Putamen (tissue), 1 donor: ENCODE data around the gene CUL4B.
"Not testable (repeated sequence)": the region's sequence is repeated elsewhere in the genome, so short reads cannot be mapped to it uniquely, and the experiment has no call there.

ENCODE experiments used
- DNase-seq: peaks from one replicate; pipeline ENCODE4 v3.0.0-alpha.2; 2016; ENCODE audit warnings: low spot score

CUL4B gene

DNA sequence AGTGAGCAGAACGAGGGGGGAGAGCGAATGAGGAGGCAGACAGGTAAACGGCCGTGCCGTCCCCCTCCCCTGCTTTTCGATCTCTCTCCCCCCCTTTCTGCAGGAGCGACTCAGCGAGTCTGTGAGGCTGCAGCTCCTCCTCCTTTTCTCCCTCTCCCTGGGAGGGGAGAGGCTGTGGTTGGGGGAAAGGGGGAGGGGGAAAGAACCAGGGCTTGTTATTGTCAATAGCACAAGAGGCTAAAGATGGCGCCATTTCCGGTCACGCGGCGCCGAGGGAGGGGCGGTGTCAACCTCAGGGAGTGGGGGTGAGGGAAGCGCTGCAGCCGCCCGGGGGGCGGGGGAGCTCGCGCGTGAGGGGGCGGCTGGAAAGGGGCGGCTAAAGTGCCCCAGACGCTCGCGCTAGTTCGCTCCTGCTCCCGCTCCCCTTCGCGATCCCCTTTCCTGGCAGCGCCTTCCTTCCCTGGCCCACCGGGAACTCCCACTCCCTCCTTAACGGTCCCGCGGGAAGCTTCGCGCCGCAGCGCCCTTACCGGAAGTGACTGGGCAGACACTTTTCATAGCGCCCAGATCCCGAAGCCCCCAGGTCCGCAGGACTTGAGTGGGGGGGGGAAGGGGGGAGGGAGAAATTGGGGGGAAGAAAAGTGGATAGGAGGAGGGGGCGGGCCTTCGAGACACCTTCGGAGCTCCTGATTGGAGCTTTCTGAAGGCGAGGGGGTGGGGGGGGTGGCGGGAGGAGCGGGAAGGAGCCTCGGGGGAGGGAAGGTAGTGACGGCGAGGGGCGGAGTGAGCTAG is at the start of gene CUL4B:
TSS of gene CUL4B (minus strand) at position 121 of the 792 bp plus-strand sequence. CDS start 324 bp downstream, outside the sequence.
- peak; percentile 95 for DNase-seq

DNA sequence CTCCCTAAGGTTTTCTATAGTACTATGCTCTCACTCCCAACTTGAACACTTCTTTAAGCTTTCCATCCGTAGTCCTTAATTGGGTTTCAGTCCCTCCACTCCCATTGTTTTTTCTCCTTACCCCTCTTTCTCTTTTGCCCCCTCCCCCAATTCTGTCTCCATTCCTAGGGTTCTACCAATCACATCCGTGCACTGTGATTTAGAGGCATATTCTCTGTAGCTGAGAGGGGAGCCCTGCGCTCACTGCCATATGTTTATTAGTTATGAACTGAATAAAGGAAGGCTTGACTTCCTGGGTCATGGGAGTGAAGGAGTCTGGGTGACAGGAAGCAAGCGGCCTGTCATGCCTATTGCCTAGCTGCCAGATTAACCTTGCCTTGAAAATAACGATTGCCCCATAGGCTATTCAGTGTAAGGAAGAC is 43.6 kb upstream of the CUL4B start:
- DNase-seq, result peak; percentile 32

DNA sequence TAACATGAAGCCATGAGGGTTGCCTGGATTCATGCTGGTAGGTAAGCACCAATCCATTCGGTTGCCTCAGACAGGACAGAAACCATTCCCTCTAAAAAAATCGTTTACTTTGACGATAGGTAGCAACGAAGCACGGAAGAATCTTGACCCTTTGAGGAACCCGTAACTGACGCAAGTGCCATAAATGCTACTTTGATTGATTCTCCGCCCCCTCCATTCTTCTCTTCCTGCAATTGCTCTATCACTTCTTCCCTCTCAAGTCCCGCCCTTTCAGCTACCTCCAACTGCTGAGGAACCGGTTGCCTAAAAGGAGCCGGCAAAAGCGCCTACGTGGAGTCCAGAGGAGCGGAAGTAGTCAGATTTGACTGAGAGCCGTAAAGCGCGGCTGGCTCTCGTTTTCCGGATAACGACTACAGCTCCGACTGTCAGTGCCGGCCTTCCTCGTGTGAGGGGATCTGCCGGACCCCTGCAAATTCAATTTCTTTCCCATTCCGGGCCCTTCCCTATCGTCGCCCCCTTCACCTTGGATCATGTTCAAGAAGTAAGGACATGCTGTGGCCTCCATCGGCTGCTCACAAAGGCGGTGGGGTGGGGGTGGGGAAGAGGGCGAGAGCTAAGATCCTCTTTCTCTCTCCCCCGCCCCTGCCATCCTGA is 43.1 kb upstream of the CUL4B start, which contains the start of gene MCTS1:
TSS of gene MCTS1 (plus strand) at position 395 of the 654 bp plus-strand sequence. CDS start at position 531, 136 bp downstream.
- peak; percentile 82 for DNase-seq

DNA sequence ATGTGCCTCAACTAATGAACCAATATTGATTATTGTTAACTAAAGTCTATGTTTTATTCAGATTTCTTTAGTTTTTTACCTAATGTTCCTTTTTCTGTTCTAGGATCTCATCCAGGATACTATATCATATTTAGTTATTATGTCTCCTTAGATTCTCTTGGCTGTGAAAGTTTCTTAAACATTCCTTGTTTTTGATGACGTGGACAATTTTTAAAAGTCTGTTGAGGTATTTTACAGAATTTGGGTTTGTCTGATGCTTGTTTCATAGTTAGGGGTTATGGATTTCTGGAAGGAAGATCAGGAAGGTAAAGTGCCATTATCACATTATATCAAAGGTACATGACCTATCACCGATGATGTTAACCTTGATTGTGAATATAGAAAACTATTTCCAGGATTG is 24.9 kb upstream of the CUL4B start:
- DNase-seq, result no peak

DNA sequence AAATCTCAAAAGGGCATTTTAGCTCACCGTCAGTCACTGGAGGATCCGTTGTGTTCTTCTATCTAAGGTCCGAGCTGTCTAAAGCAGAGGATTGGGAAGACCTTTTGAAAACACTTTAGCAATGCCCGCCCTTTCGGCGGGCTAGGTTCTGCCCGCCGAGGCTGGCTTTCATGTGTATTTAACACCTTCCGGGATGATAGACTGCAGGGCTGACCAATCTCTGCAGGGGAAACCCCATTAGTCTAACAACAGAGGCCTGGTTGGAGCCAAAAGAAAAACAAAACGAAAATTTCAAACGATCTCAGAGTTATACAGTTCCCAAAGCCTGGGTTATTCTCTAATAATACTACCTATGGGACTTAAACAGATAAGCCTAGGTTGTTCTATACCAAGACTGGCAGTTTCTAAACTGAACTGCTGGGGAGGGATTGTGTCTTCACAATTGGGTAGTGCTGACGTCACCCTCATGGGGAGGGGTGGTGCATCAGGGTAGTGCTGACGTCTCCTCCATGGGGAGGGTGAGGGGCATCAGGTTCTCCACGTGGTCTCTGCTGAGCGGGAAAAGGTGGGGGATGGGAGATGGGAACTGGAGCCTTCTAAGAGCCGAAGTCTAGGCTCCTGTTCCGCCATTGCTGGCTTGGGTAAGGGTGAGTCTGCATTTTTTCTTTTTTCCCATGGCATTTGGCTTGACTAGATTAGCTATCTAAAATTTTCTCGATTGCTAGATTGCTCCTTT is 14.8 kb upstream of the CUL4B start:
- no peak for DNase-seq

DNA sequence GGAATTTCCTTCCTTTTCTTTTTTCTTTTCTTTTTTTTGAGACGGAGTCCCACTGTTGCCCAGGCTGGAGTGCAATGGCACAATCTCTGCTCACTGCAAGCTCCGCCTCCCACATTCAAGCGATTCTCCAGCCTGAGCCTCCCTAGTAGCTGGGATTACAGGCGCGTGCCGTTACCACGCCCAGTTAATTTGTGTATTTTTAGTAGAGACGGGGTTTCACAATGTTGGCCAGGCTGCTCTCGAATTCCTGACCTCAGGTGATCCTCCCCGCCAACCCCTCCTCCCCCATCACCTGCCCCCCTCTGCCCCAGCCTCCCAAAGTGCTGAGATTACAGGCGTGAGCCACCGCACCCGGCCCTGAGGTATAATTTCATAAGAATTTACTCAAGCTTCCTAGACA is 13.0 kb upstream of the CUL4B start:
- DNase-seq, result not testable (repeated sequence)

DNA sequence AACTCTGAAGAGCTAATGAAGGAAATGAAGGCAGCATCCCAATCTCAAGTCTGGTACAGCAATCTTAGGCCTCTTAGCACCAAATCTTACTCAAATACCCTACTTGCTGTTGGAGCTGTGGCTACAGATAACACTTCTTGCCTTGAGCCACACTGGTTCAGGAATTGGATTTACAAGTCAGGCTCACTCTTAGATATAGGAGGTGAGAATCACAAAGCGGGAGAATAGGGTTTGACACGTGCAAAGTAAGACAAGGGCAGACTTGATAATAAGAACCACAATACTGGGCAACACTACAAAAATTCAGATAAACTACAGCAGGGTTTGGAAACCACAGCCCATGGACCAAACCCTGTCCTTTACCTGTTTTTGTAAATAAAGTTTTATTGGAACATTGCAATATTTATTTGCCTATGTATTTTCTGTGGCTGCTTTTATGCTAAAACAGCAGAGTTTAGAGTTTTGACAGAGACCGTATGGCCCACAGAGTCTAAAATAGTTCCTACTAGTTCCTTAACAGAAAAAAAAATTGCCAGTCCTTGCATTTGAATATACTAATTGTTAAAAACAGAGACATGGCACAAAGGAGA is 9.3 kb upstream of the CUL4B start:
- no peak for DNase-seq

DNA sequence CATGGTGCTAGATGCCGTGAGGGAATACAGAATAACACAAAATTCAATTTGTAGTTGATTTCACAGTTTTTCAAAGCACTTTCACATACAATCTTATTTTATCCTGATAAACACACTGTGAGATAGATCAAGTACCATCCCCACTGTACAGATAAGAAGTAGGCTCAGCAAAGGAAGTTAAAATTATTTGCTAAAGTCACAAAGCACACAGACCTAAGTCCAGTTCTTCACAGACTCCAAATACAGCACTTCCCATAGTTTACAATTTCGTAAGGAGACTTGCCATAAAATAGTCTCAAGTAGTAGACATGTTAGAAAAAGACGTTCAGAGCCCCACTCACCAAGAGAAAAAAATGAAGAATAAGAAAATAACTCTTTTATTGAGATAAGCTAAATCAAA is 7.8 kb upstream of the CUL4B start:
- no peak for DNase-seq

DNA sequence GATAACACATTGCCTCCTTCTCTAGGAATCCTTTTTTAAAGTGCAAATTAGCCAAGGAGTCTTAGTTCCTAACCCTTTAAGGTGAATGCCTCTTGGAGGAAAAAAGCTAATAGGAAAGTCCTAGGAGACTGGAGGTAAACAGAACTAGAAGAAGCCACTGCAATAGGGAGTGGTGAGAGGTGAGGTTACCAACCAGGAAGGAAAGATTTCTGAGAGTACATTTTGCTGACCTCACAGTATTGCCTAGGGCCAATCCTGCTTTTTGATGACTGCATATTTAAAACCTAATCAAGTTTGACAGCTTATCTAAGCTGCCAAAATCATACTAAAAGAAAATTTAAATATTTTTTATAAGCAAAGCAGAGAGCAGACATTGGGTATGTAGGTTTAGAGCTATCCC is 7.3 kb upstream of the CUL4B start:
- no peak for DNase-seq

DNA sequence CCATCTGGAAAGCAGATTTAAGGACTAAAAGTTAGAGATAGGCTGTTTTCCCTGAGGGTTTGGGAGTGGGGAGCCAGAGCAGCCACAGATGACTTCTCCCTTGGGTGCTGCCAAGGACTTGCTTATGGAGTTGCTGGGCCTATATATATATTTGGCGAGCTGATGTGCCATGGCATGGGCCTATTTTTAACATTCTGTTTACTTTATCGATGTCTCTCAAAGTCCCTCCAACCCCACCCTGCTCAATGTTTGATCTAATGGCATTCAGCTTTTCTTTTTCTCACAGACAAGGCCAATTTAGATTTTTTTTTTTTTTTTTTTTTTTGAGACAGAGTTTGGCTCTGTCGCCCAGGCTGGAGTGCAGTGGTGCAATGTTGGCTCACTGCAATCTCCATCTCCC is 6.1 kb upstream of the CUL4B start:
- DNase-seq, result no peak

DNA sequence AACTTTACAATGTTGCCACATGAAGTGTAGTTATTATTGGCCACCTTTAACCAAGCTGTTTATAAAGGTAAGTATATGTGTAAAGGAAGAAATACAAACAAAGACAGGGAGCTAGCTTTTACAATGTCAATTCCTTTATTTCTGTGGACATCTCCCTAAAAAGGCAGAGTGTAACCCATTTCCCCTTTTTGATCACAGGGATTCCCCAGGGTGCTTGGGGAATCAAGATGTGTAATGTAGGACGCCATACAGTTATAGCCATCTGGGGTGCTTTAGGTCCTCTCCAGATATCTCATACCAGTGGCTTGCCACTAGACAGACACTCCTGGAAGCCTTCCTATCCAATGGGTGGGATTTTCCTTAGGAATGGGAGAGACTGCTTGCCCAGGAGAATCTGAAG is 4.2 kb upstream of the CUL4B start:
- DNase-seq, result no peak

DNA sequence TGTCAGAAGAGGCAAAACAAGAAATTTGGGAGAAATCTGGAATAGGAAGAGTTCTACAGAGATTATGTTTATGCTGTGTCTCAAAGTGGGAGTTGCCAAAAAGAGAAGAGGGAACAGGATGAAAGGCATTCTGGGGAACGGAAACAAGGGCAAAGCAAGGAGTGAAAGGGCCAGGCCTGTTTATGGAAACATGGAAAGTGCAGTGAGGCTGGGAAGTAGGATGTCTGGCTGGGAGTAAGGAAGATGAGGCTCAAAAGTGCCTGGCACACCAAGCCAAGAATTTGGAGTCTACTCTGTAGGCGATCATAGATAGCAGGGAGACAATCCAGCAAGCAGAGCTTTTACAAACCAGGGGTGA is 1.8 kb upstream of the CUL4B start:
- no peak for DNase-seq

DNA sequence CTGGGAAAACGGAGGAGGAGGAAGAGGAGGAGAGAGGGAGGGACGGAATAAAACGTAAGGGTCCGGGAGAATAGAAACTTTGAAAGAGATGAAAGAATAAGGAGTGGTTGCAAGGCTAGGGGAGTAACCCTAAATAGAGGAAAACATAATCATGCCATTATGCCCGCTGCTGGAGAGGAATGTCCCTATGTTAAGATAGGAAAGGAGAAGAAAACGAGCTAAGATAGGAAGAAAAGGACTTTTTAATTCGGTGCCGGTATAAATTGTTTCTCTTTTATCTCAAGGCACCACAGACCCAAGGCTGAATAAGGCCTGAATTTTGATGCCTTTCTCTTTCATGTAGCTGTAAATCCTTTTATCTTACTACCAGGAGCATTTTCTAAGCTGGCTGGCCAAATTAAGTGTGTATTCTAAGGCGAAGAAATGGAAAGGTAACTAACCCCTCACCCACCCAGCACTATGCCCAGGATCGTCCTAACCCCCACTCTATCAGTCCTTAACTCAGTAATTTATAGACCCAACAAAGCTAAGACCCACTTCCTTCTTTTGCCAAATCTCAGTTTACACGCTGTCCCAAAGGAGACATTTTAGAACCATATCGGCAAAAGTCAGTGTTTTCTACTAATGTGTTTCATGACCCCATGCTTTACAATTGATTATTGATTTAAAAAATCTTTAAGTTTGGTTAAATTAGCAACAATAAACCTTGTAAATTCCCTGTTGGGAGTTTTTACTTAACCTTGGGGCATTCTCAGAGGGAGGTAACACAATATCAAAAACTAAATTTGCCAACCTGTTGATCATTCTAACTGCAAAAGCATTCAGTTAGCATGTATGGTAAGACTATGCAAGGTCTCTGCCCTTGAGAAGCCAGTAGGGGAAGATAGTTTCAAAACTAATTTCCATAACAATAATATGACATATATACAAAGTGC is 1.1 kb upstream of the CUL4B start:
- no peak for DNase-seq

DNA sequence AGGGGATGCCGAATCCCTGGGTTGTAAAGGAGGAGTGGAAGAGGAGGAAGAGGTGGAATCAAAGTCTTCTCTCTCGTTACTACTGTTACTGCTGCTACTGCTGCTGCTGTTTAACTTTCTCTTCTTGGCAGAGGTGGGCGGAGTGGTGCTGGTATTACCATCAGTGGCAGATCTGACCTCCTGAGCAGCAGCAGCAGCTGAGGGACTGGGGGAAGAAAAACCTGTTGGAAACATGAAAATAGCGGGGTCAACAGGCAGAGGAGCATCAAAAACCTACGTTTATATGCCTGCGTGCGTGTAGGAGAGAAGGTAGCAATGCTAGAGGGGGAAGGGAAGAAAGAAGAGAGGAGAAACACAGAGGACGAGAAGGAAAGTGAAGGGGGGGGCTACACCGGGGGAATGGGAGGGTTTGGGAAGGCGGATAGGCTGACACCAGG is 339 bp downstream of the CUL4B start:
- no peak for DNase-seq

DNA sequence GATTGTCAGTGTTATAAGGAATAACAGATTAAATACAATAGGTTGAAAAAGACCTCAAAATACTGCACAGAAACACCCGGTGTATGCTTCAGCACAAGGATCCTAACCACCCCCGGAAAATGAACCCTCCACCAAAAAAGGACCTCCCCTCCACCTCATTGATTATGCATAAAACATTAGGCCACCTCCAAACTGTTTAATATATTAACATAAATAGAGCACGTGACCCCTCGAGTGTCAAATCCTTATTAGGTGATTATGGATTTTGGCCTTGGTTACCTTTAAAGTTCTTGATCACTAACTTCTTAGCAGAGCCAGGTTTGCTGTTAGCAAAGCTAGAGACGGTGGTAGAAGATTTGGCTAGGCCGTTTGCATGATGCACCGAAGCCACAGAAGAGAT is 958 bp downstream of the CUL4B start:
- peak; percentile 18 for DNase-seq

DNA sequence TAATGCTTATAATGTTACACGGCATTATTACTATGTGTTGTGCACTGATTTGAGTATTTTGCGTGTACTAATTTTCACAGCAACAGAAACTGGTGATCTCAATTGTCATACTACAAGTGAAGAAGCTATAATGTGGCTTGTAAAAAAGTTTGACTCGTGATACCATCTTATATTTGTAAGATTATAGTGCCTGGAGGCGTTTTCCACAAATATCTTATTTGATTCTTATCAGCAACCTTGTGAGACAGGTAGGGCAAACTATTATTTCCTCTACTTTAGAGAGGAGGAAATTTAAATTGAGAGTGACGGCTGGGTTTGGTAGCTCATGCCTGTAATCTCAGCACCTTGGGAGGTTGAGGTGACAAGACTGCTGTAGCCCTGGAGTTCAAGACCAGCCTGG is 4.5 kb downstream of the CUL4B start:
- DNase-seq, result no peak

DNA sequence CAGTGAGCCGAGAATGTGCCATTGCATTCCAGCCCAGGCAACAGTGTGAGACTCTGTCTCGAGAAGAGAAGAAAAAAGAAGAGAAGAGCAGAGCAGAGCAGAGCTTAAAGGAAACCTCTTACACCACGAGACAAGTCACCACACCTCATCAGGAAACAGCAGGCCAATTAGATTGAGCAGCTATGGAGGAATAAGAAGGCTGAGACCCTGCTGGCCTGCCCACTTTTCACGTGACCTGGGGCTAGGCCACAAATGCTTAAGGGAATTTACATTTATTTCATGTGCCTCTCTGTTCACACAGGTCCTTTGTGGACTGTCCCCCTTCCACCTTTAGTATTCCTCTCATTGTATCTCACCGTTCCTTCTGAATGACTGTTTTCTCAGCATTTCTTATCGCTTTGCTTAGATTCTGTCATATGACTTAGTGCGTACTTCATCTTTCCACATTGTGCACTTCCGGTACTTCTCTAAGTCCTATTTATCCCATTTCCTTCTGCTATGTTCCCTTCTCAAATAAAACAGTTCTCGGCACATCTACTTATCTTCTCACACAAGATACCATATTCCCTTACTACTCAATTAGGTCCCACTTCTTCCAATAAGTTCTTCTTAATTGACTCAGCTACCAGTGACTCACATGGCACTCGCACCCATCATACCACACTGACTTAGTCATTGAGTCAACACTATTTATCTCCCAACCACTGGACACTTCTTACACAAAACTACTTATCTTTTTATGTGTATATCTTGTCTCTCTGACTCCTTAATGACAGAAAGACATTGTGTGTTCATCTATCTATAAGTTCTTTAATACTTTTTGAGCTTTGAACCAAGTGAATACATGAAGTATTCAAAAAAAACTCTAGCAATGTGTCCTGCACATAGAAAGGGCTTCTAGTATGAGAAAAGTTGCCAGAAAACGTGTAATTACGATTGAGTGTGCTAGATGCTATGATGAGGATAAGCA is 11.0 kb downstream of the CUL4B start:
- no peak for DNase-seq

DNA sequence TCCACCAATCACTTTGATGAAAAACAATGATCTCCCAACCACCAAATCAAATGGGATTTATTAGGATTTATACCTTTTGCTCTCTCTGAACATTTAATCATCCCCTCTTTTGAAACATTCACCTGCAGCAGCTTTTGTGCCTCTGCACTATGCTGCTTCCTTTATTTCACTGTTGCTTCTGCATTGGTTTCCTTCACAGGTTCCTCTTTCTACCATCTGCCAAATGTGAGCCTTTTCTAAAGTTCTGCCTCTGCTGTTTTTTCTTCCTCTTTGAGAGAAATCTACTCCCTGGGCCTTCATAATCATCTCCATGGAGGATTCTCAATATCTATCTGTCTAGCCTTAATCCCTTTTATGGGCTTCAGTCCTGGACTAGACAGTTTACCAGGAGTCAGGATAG is 24.7 kb downstream of the CUL4B start:
- DNase-seq, result no peak

DNA sequence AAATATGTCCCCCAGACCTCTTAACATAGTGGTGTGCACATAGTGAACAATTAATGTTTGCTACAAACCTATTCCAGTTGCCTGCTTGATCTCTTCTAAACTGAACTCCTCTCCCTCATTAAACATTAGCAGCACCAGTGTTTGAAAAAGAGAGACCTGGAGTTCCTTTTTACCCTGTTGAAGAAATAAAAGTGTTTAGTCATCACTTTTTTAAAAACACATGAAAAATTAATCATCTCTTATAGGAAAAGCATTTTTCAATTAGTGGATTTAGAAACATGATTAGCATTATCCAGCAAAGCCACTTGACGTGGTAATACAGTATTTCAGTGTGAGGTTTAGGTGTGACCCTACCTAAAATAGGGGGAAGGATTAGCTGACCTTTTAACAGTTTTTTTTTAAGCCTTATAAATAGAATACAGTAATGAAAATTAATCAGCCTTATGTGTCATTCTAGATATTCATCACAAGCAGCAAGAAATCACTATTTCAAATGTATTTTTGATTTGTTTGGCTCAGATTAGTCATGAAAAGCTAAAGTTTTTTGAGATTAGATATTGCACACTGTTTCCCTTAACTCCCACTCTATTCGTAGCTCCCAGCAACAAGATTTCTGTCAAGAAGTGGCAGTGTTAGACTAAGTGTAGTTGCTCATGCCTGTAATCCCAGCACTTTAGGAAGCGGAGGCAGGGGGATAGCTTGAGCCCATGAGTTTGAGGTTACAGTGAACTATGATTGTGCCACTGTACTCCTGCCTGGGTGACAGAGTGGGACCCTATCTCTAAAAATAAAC is 26.2 kb downstream of the CUL4B start:
- DNase-seq, result no peak
